HepG2 (cell line): ENCODE results near the gene RCC2. TPM values are rescaled to one million over a fixed set of nuclear protein-coding genes. Genes with fewer than 3 reads are reported as not detected.

ENCODE experiments used
- ATAC-seq: fragments of 200-7000 bp; cut with Tn5 transposase; 3 replicates; pipeline ENCODE4 v1.9.1; 2020; ENCODE audit warnings: mild to moderate bottlenecking, moderate library complexity
- BruUV-seq: library from RNA; stranded (reverse); fragments of 400-500 nt; replicated peaks from 2 replicates; lab custom pipeline; 2021; lab: Mats Ljungman, UMichigan
- CTCF ChIA-PET: fragments of 300-600 bp; formaldehyde crosslinking; extraction: SDS; loops from one replicate; lab custom pipeline; 2021; ENCODE audit warnings: low total read pairs, inconsistent platforms, low intra/inter-chr PET ratio; lab: Yijun Ruan, JAX
- POLR2A ChIA-PET: fragments of 350-600 bp; sonication (Branson Sonifier 250); formaldehyde crosslinking; loops from one replicate; lab custom pipeline; 2020; ENCODE audit warnings: antibody characterized with exemption, inconsistent platforms; lab: Yijun Ruan, JAX
- DNase-seq: peaks from one replicate; pipeline ENCODE4 v3.0.0-alpha.2; 2015; ENCODE audit warnings: low spot score
- FAIRE-seq: peaks from 3 replicates; lab custom pipeline; 2011; peaks lifted over from hg19 to GRCh38; lab: Jason Lieb, UNC
- H2AFZ ChIP-seq: one replicate; pipeline ENCODE4 v1.6.1; 2011; ENCODE audit warnings: low read length, inconsistent platforms
- H3K27ac ChIP-seq: fragments of 300-600 bp; 3 replicates; pipeline ENCODE4 v1.8.0; 2011; ENCODE audit warnings: mixed run types, mild to moderate bottlenecking, mixed read lengths, low read length, inconsistent platforms; ENCODE audit not compliant: insufficient read depth; ENCODE audit errors: extremely low read length
- H3K27me3 ChIP-seq, 2 experiments: fragments of 200-600 bp in 1 of 2; 2 replicates in 1 of 2; 3 replicates in 1 of 2; pipeline versions ENCODE4 v1.6.0 to v1.8.0; 2011; ENCODE audit warnings: low read length in 2 of 2, mild to moderate bottlenecking in 2 of 2, moderate library complexity in 2 of 2, inconsistent platforms in 1 of 2; ENCODE audit not compliant: insufficient read depth in 2 of 2, control insufficient read depth in 1 of 2
- H3K36me3 ChIP-seq, 2 experiments: fragments of 200-600 bp in 1 of 2; replicated peaks in 1 of 2; 2 replicates in 1 of 2; 3 replicates in 1 of 2; pipeline versions ENCODE4 v1.5.1 to v1.8.0; 2011; ENCODE audit warnings: low read length in 2 of 2, inconsistent platforms in 1 of 2; ENCODE audit not compliant: insufficient read depth in 2 of 2, control insufficient read depth in 1 of 2
- H3K4me1 ChIP-seq: 2 replicates; pipeline ENCODE4 v1.5.1; 2012; ENCODE audit warnings: low read length, inconsistent platforms; ENCODE audit not compliant: insufficient read depth
- H3K4me2 ChIP-seq: 2 replicates; pipeline ENCODE4 v1.6.0; 2011; ENCODE audit warnings: low read depth, low read length, inconsistent platforms
- H3K4me3 ChIP-seq, 3 experiments: fragments of 200-600 bp in 1 of 3; sonication (generic), shearing (Covaris generic) in 1 of 3; replicated peaks in 1 of 3; 2 replicates each; pipeline ENCODE4 v1.5.1; 2011 to 2016; ENCODE audit warnings: low read length in 3 of 3, inconsistent platforms in 2 of 3, low read depth in 2 of 3, mild to moderate bottlenecking in 2 of 3, control low read depth in 1 of 3, mixed read lengths in 1 of 3; ENCODE audit not compliant: insufficient read depth in 1 of 3
- H3K79me2 ChIP-seq: one replicate; pipeline ENCODE4 v1.6.1; 2011; ENCODE audit warnings: low read length, inconsistent platforms; ENCODE audit not compliant: insufficient read depth
- H3K9ac ChIP-seq: 2 replicates; pipeline ENCODE4 v1.6.0; 2011; ENCODE audit warnings: mild to moderate bottlenecking, low read depth, low read length, inconsistent platforms; ENCODE audit not compliant: insufficient read depth
- H3K9me3 ChIP-seq: 2 replicates; pipeline ENCODE4 v1.5.1; 2012; ENCODE audit warnings: mild to moderate bottlenecking, low read length
- H4K20me1 ChIP-seq: 2 replicates; pipeline ENCODE4 v1.6.0; 2011; ENCODE audit warnings: inconsistent platforms, mild to moderate bottlenecking, low read length, moderate library complexity; ENCODE audit not compliant: insufficient read depth
- AGO2 ChIP-seq: fragments of 200-400 bp; formaldehyde crosslinking; optimal IDR thresholded peaks from 2 replicates; pipeline ENCODE3; 2017; ENCODE audit warnings: mild to moderate bottlenecking, low read depth, low read length, moderate library complexity
- HNRNPLL ChIP-seq: fragments of 200-400 bp; formaldehyde crosslinking; IDR thresholded peaks from 2 replicates; pipeline ENCODE4 v1.6.1; 2017; ENCODE audit warnings: mild to moderate bottlenecking, low read depth, low read length; ENCODE audit not compliant: poor library complexity, severe bottlenecking
- KMT2B ChIP-seq: IDR thresholded peaks from 2 replicates; pipeline ENCODE4 v1.6.1; 2016; ENCODE audit warnings: missing genetic modification reagents, missing compliant biosample characterization
- RBFOX2 ChIP-seq: fragments of 200-400 bp; formaldehyde crosslinking; IDR thresholded peaks from 2 replicates; pipeline ENCODE4 v1.6.1; 2017; ENCODE audit warnings: low read depth, mild to moderate bottlenecking, low read length
- RBM22 ChIP-seq: fragments of 200-400 bp; formaldehyde crosslinking; optimal IDR thresholded peaks from 2 replicates; pipeline ENCODE3; 2017; ENCODE audit warnings: mild to moderate bottlenecking, low read length, moderate library complexity
- TAF1 ChIP-seq: sonication (generic); formaldehyde crosslinking; IDR thresholded peaks from 2 replicates; pipeline ENCODE4 v1.4.0; 2020; ENCODE audit warnings: missing genetic modification reagents
- WGBS: methylation state at CpG from one replicate; pipeline ENCODE4 v1.1.6; 2017; ENCODE audit warnings: low lambda C conversion rate; 5-methylcytosine and 5-hydroxymethylcytosine counted together
- in situ Hi-C: cut with HindIII; loops from 2 replicates; pipeline ENCODE4 v1.10.0; 2017; ENCODE audit warnings: low pct_unique_long_range_greater_than_20kb; ENCODE audit not compliant: extremely low pct_ligation_motif_present
- intact Hi-C: fragments of 100-400 bp; cut with micrococcal nuclease; formaldehyde crosslinking; loops from one replicate; pipeline ENCODE4 v1.10.0; 2022; ENCODE audit not compliant: unreplicated experiment
- polyA plus RNA-seq, 8 experiments: library from polyadenylated mRNA; depleted of rRNA in 3 of 8; stranded (reverse) in 7 of 8; unstranded in 1 of 8; fragments of >200 nt; fragmentation: Illumina TruSeq in 4 of 8; extraction: Trizol in 4 of 8; gene quantifications; 2 replicates each; pipeline versions ENCODE4 v1.2.1 to v1.2.3, GENCODE V29; 2011 to 2016; ENCODE audit warnings: low read depth in 4 of 8, missing spikeins in 1 of 8, mixed read lengths in 1 of 8; ENCODE audit not compliant: insufficient read depth in 1 of 8
- total RNA-seq, 5 experiments: library from RNA; depleted of rRNA; stranded (reverse); fragments of >200 nt; fragmentation: Illumina TruSeq; extraction: Trizol; gene quantifications; 2 replicates each; pipeline ENCODE4 v1.2.3, GENCODE V29; 2016; ENCODE audit warnings: low read depth in 1 of 5
- TF ChIP-seq, protein P1 (sequence below): sonication (generic); formaldehyde crosslinking; IDR thresholded peaks from 2 replicates; pipeline ENCODE4 v1.8.1; 2023; ENCODE audit warnings: mild to moderate bottlenecking, missing genetic modification reagents

Gene RCC2
- total and polyA plus RNA-seq, 2 of the 13 experiments (the other 11 are each of a cell fraction or from before 2014, with no cell fraction given): 20.5 to 55.8 TPM

- Histone ChIP-seq H3K4me1 (peaks cover 10% of the 10 kb centered on the region; the same call in 1 of the 2 replicates), H3K4me3 (no peak overlapping the region), H3K4me2 (no peak overlapping the region), H3K27ac (no peak overlapping the region), H2AFZ (no peak overlapping the region)
- CTCF ChIA-PET: no interaction called here
- FAIRE-seq (no peak), ATAC-seq (no peak)
- POLR2A ChIA-PET: no interaction called here
- in situ Hi-C loops: no loop called here
- TF ChIP-seq TAF1 (CRISPR knock-in tag) (no peak), HNRNPLL (peak; percentile 16), AGO2 (peak; percentile 72), RBFOX2 (0 out of 2 replicates have a peak, but pooled peaks have one; percentile 22), RBM22 (peak; percentile 20), KMT2B (CRISPR knock-in tag) (no peak)
- TF ChIP-seq, all 625 proteins: peak for 4
- intact Hi-C loops: no loop called here
- WGBS: 97% methylated on average over 11 of the region's 18 CpGs
- H3K36me3 ChIP-seq: peaks cover 47 to 84% of the 10 kb centered on the region in 2 experiments
- H3K9ac ChIP-seq: no peak overlapping the region
- no peaks in the 10 kb centered on the region for H3K9me3 ChIP-seq
- BruUV-seq: no TSS peak
- DNase-seq: no peak
- H3K79me2 ChIP-seq: peaks cover 4% of the 10 kb centered on the region
- H3K27me3 ChIP-seq: no peaks in the 10 kb centered on the region
- H4K20me1 ChIP-seq: peaks cover 7% of the 10 kb centered on the region; the same call in 1 of the 2 replicates
These were observed 13.5 kb downstream of the RCC2 start for GRCh38 chr1:17425806-17426600.

GRCh38 chr1:17423781-17424245 is 15.7 kb downstream of the RCC2 start:
- TF ChIP-seq, protein P1, sequence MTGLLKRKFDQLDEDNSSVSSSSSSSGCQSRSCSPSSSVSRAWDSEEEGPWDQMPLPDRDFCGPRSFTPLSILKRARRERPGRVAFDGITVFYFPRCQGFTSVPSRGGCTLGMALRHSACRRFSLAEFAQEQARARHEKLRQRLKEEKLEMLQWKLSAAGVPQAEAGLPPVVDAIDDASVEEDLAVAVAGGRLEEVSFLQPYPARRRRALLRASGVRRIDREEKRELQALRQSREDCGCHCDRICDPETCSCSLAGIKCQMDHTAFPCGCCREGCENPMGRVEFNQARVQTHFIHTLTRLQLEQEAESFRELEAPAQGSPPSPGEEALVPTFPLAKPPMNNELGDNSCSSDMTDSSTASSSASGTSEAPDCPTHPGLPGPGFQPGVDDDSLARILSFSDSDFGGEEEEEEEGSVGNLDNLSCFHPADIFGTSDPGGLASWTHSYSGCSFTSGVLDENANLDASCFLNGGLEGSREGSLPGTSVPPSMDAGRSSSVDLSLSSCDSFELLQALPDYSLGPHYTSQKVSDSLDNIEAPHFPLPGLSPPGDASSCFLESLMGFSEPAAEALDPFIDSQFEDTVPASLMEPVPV (CRISPR knock-in tag): no peak
- peak; percentile 13 for TF ChIP-seq RBM22
- Histone ChIP-seq H3K9ac (no peak overlapping the region), H4K20me1 (peaks cover 3% of the 10 kb centered on the region; the same call in 1 of the 2 replicates), H3K27me3 (no peaks in the 10 kb centered on the region), H3K9me3 (no peaks in the 10 kb centered on the region), H3K36me3 (peaks cover 50 to 91% of the 10 kb centered on the region in 2 experiments), H3K4me2 (no peak overlapping the region), H2AFZ (no peak overlapping the region), H3K27ac (no peak overlapping the region), H3K79me2 (no peaks in the 10 kb centered on the region), H3K4me1 (no peaks in the 10 kb centered on the region), H3K4me3 (no peak overlapping the region)
- DNase-seq (no peak), FAIRE-seq (no peak), ATAC-seq (no peak)
- BruUV-seq: no TSS peak
- ChIA-PET POLR2A (no interaction called here), CTCF (no interaction called here)
- intact Hi-C loops: no loop called here
- in situ Hi-C loops: loop anchor here (5.0 kb wide), 1 partner anchor 63 kb away; no protein-coding TSS in a partner anchor
- 95% methylated on average over 8 of the region's 13 CpGs for WGBS
